ENCODE measurements around the gene GDPD5.

Gene GDPD5

DNA sequence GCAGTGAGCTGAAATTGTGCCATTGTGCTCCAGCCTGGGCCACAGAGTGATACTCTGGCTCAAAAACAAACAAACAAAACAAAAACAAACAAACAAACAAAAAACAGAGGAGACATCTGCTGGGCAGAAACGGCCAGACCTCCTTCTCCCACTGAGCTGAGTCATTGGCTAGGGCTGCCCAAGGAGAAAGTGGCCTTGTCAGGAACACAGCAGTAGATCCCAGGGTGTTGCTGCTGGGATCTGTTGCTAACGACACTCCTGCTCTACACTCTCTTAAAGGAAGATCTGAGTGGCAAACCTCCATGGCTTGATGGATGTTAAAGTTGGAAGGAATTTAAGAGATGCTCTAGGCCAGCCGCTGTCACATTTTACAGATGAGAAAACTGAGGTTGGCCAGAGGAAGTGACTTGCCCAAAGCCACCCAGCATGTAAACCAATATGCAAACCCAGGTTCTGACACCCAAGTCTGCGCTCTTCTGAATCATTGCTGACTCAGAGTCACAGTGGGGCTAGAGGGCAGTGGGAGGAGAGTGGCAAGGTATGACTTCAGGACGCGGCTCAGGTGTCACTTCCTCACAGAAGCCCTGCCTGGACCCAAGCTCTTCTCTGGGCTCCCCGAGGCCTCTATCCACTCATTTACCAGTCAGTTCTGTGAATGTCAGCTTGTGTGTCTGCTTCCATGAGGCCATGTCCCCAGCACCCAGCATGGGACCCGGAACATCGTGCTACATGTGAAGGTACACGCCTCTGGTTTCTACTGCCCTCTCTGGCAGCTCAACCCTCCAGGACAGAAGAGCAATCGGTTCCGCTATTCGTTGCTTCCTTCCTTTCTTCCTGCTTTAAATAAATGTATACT is 11.3 kb upstream of the GDPD5 start:
- Histone ChIP-seq H3K4me1 (ENCODE audit: control insufficient read depth, low read length) (peaks cover 12% of the 10 kb centered on the region), H3K36me3 (ENCODE audit: control insufficient read depth, low read length) (no peaks in the 10 kb centered on the region), H3K4me3 (ENCODE audit: low read length) (0 out of 2 replicates have a peak overlapping the region, but pooled peaks have one; percentile 18), H3K79me2 (ENCODE audit: control insufficient read depth, low read length) (no peaks in the 10 kb centered on the region), H3K27ac (ENCODE audit: low read depth, low read length) (no peak overlapping the region), H3K9me3 (ENCODE audit: control insufficient read depth, insufficient read depth, low read length) (no peaks in the 10 kb centered on the region), H3K9me2 (replicated peaks; ENCODE audit: control insufficient read depth, low read length) (no peaks in the 10 kb centered on the region), H3K27me3 (ENCODE audit: control insufficient read depth, low read length) (peaks cover 27% of the 10 kb centered on the region), H4K20me1 (ENCODE audit: control insufficient read depth, insufficient read depth, low read depth, low read length) (no peaks in the 10 kb centered on the region), H3K4me2 (ENCODE audit: low read length) (peak overlapping the region; percentile 45), H3F3A (ENCODE audit: control insufficient read depth, insufficient read depth) (no peaks in the 10 kb centered on the region)
- no peak for TF ChIP-seq EZH2phosphoT487 (IDR thresholded peaks at IDR 0.05; ENCODE audit: borderline replicate concordance, low read length)
- TF ChIP-seq, protein P1, sequence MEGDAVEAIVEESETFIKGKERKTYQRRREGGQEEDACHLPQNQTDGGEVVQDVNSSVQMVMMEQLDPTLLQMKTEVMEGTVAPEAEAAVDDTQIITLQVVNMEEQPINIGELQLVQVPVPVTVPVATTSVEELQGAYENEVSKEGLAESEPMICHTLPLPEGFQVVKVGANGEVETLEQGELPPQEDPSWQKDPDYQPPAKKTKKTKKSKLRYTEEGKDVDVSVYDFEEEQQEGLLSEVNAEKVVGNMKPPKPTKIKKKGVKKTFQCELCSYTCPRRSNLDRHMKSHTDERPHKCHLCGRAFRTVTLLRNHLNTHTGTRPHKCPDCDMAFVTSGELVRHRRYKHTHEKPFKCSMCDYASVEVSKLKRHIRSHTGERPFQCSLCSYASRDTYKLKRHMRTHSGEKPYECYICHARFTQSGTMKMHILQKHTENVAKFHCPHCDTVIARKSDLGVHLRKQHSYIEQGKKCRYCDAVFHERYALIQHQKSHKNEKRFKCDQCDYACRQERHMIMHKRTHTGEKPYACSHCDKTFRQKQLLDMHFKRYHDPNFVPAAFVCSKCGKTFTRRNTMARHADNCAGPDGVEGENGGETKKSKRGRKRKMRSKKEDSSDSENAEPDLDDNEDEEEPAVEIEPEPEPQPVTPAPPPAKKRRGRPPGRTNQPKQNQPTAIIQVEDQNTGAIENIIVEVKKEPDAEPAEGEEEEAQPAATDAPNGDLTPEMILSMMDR (IDR thresholded peaks at IDR 0.05; ENCODE audit: low read depth, low read length, poor library complexity, severe bottlenecking) = peak; percentile 34

DNA sequence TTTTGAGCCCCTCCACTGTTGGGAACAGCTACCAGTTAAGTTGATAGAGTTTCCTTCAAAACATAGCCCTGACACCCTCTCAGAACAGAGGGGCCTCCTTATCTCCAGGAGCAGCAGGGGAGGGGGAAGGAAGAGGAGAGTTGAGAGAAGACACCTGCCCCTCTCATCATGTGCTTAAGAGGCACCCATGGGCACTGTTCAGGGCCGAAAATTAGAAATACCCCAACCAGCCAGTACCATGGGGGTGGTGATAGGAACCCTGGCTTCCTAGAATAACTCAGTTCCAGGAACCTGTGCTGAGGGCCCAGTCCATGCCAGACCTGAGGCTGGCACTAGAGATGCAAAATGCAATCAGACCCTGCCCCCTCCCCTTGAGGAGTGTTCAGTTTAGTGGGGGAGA is 9.3 kb upstream of the GDPD5 start:
- peaks cover 12% of the 10 kb centered on the region for H3K4me1 ChIP-seq (ENCODE audit: control insufficient read depth, low read length)
- H3K27me3 ChIP-seq (ENCODE audit: control insufficient read depth, low read length) = peaks cover 29% of the 10 kb centered on the region
- no peak overlapping the region for H3K4me2 ChIP-seq (ENCODE audit: low read length)
- H3K79me2 ChIP-seq (ENCODE audit: control insufficient read depth, low read length) = no peaks in the 10 kb centered on the region
- no peaks in the 10 kb centered on the region for H3F3A ChIP-seq (ENCODE audit: control insufficient read depth, insufficient read depth)
- no peaks in the 10 kb centered on the region for H3K9me3 ChIP-seq (ENCODE audit: control insufficient read depth, insufficient read depth, low read length)
- H3K9me2 ChIP-seq (replicated peaks; ENCODE audit: control insufficient read depth, low read length) = no peaks in the 10 kb centered on the region
- TF ChIP-seq EZH2phosphoT487 (IDR thresholded peaks at IDR 0.05; ENCODE audit: borderline replicate concordance, low read length) = no peak
- TF ChIP-seq, protein P1 (IDR thresholded peaks at IDR 0.05; ENCODE audit: low read depth, low read length, poor library complexity, severe bottlenecking) = no peak
- H3K36me3 ChIP-seq (ENCODE audit: control insufficient read depth, low read length) = no peaks in the 10 kb centered on the region
- no peaks in the 10 kb centered on the region; the same call in 1 of the 2 replicates for H4K20me1 ChIP-seq (ENCODE audit: control insufficient read depth, insufficient read depth, low read depth, low read length)
- no peak overlapping the region for H3K27ac ChIP-seq (ENCODE audit: low read depth, low read length)
- no peak overlapping the region for H3K4me3 ChIP-seq (ENCODE audit: low read length)

DNA sequence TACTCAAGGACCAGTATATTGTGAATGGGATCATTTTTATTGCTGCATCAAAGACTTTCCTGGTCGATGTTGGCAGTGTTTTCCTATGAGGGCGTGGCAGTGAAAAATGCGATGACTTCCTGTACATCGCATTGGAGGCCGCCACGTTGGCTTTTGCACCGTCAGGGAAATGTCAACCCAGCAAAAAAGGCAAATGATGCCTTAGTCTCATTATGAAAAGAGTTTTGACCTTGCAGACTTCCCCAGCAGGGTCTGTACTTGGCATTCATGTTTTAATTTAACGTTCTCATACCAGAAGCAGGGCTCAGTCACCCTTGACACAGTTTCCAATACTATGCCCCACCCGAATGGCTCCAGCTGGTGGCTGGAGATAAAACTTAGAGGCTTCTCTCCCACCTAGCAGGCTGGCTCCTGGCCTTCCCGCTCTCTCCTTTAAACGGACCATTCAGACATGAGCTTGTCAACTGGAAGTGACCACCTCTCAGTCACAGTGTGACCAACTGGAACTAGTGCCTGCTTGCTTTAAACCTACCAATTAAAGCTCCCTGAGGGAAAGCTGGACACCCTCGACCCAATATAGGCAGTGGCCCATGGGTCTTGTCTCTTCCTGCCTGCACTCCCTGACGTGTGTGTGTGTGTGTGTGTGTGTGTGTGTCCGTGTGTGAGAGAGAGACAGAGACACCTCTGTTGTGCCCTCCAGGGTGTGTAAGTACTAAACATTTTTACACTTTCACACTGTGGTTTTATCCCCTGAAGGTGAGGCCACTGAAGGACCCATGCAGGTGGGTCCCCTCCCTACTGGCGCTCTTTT is 8.7 kb upstream of the GDPD5 start:
- H3K4me1 ChIP-seq (ENCODE audit: control insufficient read depth, low read length) = peaks cover 12% of the 10 kb centered on the region
- no peak overlapping the region for H3K27ac ChIP-seq (ENCODE audit: low read depth, low read length)
- no peak overlapping the region for H3K4me2 ChIP-seq (ENCODE audit: low read length)

More for the DNA sequence above, 8.7 kb upstream of the GDPD5 start:
- H3K4me3 ChIP-seq (ENCODE audit: low read length) = no peak overlapping the region
- no peaks in the 10 kb centered on the region for H3F3A ChIP-seq (ENCODE audit: control insufficient read depth, insufficient read depth)
- H3K79me2 ChIP-seq (ENCODE audit: control insufficient read depth, low read length) = no peaks in the 10 kb centered on the region
- peaks cover 26% of the 10 kb centered on the region for H3K27me3 ChIP-seq (ENCODE audit: control insufficient read depth, low read length)
- TF ChIP-seq, protein P1 (IDR thresholded peaks at IDR 0.05; ENCODE audit: low read depth, low read length, poor library complexity, severe bottlenecking) = no peak
- TF ChIP-seq EZH2phosphoT487 (IDR thresholded peaks at IDR 0.05; ENCODE audit: borderline replicate concordance, low read length) = no peak
- H3K9me3 ChIP-seq (ENCODE audit: control insufficient read depth, insufficient read depth, low read length) = no peaks in the 10 kb centered on the region
- H3K9me2 ChIP-seq (replicated peaks; ENCODE audit: control insufficient read depth, low read length) = no peaks in the 10 kb centered on the region
- H4K20me1 ChIP-seq (ENCODE audit: control insufficient read depth, insufficient read depth, low read depth, low read length) = no peaks in the 10 kb centered on the region; the same call in 1 of the 2 replicates
- H3K36me3 ChIP-seq (ENCODE audit: control insufficient read depth, low read length) = no peaks in the 10 kb centered on the region

Measured in DOHH2 (cell line).